Occipital lobe (tissue), 2 donors: Measurements from ENCODE around the gene CNTNAP4. TPM values are rescaled to one million over a fixed set of nuclear protein-coding genes. Genes with fewer than 3 reads are reported as not detected.

Experiments
- DNase-seq: peaks from one replicate; lab custom pipeline; 2025; lab: John Stamatoyannopoulos, UW
- total RNA-seq: library from RNA; depleted of rRNA; stranded (reverse); fragments of >200 nt; gene quantifications from one replicate; pipeline ENCODE4 v1.2.3, GENCODE V29; 2014

CNTNAP4 gene
- total RNA-seq, 1 donor from 2014 or later = 31.7 TPM

DNA sequence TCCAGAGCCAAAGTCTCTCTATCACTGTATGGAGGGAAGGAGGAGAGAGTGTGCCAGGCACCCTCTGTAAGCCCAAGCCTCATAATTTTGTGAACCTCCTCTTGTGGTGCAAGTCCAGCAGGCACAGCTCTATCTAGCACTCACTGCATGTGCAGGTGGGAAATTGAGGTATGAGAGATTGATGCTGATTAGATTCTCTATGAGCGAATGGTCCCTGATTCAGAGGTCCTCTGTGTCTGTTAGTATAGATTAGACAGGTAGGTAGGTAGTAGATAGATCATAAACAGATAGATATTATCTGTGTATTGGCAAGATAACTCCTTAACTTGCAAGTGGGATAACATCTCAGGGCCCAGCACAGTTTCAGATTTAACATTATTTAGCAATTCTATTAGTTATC, 209.5 kb downstream of the CNTNAP4 start:
- no peak for DNase-seq

DNA sequence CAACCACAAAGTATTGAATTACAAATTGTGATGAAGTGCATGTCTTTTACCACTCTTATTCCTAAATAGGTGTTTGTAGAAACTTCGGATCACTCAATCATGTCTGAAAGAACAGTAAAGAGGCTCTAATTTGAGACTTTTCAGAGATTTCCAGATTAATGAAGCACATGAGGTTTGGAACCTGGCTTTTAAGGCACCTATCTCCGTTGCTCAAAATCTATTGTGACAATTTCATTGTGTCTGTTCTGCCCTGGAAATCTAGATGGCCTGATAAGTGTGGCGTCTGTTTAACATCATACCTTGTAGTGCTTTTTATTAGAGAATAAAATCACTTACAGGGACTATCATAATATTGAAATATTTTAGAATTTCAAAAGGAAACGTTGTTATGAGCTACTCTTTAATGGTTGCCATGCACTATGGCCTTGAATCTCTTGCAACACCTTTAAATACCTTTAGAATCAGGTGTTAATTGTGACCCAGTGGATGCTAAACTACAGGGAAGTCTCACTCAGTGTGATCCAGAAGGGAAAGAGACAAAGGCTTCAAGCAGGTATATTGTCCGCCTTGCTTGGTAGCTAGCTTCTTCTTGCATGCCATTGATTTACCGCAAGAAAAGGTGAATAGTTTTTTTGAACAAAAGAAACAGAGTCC, 210.3 kb downstream of the CNTNAP4 start:
- DNase-seq = no peak

DNA sequence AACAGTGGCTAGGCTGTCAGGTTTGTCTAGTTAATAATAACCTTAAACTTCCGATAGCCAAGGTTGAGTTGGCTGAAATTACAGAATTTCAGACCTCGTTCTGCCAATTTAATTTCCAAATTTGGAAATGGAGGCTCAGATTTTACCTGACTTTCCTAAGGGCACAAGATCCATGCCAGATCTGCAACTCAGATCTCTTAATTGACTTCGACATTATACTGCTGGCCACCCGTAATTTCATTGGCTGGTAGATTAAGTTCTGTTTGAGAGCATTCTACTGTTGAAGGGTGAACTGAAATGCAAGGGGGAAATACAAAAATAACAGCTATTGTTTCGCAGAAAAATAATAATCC, 210.8 kb downstream of the CNTNAP4 start:
- DNase-seq = no peak

DNA sequence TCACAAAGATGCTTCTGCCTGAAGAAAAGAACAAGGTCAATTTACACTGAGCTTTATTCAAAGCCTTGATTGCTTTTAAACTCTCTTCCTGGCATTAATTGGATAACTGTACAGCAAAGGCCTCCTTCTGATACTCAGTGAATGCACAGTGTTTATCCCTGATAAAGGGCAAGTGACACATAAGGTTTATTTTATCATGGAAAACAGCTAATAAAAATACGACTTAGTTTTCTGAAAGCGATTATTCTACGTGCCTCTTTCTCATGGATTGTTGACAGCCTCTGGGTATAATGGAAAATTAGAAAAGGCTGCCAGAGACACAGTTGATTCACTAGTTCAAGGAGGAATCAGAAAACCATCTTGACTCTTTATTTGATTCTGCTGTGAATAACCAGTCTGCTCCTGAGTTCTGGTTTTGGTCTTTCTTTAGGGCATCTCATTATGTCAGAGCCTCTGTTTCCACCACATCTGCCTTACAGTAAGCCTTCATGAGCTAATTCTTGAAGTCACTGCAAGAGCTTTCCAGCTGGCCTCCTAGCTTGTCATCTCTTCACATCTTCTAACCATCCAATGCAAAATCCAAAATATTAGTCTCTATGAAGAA, 212.9 kb downstream of the CNTNAP4 start:
- no peak for DNase-seq

DNA sequence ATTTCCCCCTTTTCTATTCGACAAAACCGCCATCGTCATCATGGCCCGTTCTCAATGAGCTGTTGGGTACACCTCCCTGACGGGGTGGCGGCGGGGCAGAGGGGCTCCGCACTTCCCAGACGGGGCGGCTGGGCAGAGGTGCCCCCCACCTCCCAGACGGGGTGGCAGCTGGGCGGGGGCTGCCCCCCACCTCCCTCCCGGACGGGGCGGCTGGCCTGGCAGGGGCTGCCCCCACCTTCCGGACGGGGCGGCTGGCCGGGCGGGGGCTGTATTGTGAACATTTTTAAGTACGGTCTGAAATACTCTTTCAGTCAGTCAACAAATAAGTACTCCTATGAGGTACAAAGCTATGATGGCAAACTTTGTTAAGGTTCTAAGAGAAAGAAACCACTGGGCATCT, 222.8 kb downstream of the CNTNAP4 start:
- DNase-seq = no peak

DNA sequence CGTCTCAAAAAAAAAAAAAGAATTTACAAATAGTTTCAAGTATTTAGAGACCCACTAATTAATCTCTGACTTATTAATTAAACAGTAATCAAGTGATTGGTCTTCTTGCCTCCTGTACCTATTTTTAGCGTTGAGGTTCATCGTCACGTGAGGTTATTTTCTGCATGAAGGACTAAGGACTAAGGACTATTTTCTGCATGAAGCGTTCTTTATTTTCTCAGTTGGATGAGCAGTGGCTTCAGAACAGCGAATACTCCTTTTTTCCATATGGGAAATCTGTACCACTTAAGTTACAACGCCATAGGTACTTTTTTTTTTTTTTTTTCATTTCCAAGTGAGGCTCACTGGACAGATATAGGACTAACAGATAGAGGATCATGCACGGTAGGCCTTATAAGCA, 224.9 kb downstream of the CNTNAP4 start:
- no peak for DNase-seq

DNA sequence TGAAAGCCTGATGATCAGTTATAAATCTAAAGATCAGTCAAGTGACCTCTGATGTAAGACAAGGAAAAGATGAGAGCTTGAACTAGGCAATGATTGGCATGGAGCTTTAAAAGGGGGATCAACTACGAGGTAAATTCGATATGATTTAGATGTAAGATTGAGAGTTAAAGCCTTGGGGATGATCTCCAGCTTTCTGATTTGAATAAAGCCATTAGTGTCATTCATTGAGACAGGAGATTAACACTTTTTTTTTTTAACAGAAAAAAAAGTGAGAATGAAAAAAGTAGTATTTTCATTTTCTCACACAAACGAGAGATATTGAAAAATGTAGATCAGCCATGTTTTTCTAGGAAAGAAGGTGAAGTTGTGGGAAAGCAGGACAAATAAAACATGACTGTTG, 225.4 kb downstream of the CNTNAP4 start:
- DNase-seq = no peak

DNA sequence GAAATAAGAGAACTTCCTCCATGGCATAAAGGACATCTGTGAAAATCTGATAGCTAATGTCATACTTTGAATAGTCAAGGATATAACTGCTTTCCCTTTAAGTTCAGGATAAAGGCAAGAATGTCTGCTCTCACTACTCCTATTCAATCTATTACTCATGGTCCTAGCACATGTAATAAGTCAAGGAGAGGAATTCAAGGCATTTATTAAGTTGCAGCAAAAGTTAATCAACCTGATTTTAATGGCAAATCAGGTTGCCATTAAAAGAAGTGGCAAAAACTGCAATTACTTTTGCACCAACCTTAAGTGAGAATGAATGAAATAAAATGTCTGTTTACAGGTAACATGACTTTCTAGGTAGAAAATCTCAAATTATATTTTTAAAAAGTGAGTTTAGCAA, 225.9 kb downstream of the CNTNAP4 start:
- no peak for DNase-seq

DNA sequence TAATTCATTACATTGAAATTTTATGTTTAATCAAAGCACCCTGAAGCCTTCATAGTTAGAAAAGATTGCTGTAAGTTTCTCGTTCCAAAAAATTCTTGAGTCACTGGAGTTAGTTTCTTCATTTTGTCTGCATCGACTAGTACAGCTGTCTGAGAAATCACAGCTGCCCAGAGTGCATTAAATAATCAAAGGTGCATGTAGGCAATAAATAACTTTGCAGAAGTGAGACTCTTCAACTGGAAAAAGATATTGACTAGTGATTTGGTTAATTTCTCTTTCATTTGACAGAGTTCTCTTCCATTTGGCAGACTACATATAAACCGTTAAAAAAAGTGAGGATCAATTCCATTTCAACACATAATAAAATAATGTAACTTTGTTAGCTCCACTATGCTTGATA, 234.0 kb downstream of the CNTNAP4 start:
- DNase-seq = no peak

DNA sequence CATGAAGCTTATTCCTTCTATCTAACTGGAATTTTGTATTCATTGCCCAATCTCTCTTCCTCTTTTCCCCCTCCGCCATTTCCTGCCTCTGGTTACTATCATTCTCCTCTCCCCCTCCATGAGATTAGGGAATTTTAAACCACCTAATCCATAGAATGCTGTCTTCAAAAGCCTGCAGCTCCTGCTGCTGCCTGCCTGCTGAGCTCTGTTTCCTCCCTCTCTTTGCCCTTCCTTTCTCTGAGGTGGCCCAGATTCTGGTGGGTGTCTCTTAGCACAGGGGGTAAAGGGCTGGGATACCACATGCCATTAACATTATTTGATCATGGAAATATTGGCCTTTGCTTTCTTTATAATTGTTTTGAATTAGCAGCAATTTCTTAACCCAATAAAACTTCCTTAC, 241.6 kb downstream of the CNTNAP4 start:
- no peak for DNase-seq

DNA sequence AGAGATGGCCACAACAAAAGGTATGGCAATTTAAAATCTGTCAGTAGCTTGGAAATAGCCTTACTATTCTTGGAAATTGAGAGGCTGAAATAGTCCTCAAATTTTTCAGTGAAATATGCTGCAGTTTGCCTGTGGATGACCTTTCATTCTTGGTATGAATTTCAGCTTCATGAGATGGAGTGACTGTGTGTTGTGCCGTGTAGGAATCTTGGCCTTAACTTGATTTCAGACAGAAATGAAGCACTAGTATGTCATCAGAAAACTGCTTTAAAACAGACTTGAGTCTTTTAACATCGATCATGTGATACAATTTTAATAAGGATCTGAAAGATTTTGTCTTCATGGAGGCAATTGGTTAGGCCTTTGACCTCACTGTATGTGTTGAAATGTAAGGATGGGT, 247.2 kb downstream of the CNTNAP4 start:
- no peak for DNase-seq

DNA sequence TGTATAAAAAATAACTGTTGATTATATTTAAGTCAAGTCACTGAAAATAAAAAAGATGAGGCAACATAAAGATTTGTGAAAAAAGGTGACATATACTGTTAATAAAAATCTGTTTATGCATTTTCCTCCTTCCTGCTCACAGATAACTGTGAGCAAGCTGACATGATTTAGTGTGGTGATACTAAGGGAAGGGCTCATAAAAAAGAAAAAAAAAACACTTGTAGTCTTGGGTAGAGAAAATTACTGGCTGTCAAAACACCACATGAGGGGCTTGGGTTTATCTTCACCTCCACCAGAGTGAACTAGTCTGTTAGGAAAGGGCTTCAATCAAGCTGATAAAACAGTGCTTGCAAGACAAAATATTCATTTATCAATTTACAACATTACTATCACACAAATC, 247.6 kb downstream of the CNTNAP4 start:
- DNase-seq = no peak

DNA sequence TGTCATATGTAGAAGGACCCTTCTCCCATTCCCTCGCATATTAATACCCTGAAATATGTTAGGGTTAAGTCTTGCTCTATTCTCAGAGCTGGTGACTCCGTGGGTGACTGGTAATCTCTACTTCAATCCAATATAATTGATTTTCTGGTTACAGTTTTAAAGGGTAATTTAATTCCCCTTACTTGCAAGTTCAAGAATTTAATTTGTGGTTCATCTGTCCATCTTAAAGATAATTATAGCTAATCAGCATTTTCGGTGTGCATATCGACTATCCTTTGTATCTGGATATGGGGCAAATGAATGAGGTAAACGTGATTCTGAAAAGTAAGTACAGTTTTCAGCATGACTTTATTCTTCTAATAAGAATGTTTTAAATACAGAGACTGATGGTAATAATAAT, 250.0 kb downstream of the CNTNAP4 start:
- no peak for DNase-seq

DNA sequence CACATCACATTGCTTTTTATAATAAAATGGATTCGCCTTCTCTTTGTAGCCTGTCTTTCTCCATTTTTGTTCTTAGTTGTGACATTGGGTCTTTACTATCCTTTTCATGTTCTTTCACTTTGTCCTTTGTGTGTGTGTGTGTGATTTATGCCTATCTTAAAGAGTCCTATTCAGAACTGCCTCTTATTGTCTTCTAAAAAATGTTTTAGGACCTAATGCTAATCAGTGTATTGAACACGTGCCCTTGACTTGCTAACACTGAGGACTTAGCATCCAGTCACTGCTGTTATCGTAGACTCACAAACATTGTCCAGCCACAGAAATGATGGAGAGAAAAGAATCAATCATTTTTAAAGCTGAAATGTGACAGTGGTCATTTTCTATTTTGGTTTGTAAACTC, 251.9 kb downstream of the CNTNAP4 start:
- no peak for DNase-seq

DNA sequence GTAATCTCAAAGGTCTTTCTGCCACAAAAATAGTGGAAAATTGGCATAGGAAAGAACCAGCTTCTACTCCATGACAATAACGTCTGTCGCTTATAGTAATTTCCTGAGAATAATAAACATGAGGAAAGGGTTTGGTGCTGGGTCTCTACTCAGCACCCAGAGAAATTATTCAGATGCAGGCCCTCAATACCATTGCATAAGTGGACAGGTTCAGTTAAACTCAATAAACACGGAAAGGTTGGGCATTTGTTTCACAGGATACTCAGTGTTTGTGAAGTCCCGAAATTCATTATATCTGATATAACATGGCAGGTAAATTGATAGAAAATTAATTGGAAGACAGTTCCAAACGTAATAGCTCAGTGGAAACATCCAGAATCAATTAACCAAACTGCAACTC, 254.0 kb downstream of the CNTNAP4 start:
- no peak for DNase-seq

DNA sequence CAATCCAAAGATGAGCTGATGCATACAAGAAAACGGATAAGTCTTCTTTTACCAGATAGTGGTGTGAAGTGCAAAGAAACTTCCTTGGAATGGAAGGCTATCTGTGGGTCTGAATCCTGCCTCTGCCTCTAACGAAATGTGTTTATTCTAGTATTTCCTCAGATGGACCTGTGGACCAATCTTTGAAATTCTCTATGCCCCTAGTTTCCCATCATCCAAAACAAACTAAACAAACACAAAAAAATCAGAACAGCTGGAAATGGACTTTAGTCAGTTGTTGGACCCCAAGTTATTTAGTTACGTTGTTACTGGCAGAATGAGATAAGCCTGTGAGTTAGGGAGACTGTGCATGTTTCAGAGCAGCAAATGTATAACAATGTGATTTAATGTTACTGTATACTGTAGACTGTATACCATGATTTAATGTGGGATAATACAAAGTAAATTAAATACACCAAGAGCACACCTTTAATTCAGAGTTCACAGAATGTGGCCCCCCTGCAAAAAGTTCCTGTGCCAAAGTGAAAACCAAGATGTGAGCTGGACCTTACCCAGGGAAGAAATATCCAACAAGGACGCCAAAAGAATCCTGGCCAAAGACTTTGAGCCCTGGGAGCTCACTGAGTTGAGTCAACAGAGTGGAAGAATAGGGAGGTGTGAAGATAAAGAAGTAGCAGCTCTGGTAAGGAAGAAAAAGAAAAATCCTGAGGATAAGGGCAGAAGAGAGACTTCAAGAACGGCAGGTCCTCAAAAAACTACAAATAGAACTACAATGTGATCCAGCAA, 255.2 kb downstream of the CNTNAP4 start:
- DNase-seq = no peak

DNA sequence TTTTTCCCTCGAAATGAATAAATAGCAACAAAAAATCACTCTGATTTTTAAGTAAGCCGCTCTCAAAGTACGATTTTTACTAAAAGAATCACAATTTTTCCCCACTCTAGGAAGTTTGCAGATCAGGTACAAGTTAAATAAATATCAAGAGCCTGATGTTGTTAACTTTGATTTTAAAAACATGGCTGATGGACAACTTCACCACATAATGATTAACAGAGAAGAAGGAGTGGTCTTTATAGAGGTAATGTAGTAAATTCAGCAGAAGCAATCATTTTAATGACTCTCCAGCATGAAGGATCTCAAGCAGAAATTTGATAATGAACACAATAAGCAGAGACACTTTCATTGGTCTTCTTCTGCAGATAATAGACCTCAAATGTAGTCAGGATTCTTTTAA, 262.4 kb downstream of the CNTNAP4 start:
- DNase-seq = no peak

DNA sequence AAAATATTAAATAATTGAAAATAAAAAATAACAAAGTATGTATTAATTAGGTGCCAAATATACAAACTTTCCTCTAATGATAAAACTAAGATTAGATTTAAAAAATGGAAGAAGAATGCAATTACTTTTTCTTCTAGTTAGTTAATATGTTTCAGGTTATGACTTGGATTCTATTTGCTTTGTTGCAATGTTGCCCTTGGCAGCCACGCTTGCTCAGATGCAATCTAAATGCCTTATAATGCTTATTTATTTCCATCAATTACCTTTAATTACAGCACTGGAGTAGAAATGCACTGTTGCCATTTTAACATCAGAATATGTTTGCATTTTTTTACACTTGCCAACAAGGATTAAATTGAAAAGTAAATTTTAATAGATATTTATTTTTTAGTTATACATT, 263.9 kb downstream of the CNTNAP4 start:
- no peak for DNase-seq

DNA sequence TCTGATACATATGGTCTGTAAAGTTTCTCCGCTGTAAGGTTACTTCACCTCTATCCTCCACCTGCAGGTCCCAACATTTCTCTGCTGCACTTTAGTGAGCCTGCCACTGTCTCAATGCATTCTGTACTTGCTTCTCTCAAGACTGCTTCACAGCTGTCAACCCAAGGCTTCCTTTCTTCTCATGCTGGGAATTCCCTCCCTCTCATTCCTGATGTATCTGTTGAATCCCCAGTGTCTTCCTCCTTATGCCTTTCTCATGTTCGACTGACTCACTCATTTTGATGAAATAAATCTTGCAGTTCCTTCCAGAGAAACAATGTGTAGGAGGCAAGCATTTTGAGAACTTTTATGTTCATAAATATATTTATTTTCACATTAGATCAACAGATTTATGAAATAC, 288.3 kb downstream of the CNTNAP4 start:
- DNase-seq = no peak

DNA sequence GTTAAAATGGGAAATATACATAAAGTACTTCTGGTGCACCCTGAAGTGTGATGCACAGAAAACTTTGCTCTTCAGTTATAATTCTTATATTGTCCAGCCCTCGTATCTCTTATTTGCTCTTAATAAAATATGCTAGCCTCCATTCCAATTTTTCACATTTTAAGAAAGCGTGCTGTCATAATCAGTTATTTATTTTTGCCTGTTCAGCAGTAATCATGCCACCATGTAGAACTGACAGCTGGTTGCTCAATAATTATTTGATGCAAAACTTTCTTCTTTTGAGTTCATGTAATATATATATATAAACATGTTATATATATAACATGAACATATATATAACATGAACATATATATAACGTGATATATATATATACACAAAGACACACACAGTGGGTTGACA, 294.6 kb downstream of the CNTNAP4 start:
- no peak for DNase-seq

DNA sequence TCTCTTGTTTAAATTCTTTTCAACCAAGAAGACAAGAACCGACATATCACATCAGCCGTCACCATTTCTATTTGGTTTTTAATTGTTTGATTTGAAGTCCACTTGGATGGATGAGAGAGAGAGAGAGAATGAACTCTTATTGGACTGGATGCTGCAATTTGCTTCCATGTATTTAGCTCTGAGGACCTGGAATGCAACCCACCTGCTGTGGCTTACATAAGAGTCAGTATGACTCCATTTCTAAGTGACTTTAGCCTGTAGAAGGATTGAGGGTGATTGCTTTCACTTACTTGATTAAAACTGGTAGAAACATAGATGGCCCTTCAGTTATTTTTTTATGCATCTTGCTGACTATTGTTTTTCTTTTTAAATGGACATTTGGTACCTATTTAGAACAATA, 296.1 kb downstream of the CNTNAP4 start:
- DNase-seq = no peak

DNA sequence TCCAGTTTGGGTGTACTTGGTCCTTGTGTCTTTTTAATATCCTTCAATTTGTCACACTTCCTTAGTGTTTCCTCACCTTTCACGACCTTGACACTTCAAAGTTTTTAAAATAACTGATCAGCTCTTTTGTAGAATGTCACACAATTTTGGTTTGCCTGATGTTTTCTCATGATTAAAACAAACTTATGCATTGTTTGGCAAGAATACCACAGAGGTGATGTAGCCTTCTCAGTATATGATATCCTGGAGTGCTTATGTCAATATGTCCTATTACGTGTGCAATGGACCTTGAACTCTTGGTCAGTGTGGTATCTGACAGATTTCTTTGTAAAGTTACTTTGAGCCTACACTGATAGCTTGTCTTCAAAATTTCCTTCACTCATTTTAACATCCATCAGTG, 297.4 kb downstream of the CNTNAP4 start:
- no peak for DNase-seq

DNA sequence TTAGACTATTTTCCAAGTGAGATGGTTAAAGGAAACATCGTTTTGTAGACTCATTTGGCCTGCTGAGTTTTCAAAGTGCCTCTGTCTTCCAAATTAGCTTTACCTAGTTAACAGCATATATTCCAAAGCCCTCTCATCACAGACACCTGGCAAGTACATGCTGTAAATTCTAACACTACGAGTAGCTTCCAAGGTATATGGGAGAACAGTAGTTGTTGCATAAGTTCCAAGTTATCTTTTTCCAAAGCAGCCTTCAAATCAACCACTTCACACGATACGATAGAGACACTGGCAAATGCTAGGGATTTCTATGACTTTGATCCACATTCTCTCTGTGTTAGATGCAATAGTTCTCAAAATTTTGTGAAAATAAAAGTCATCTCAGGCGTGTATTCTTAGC, 299.3 kb downstream of the CNTNAP4 start:
- no peak for DNase-seq
